HepG2 (cell line): ENCODE results near the gene UPK1A. TPM values are rescaled to one million over a fixed set of nuclear protein-coding genes. Genes with fewer than 3 reads are reported as not detected.

Experiments used
- MAFF ChIP-seq: IDR thresholded peaks from 2 replicates; pipeline ENCODE4 v1.6.1; 2011; ENCODE audit warnings: low read depth, low read length, improper control_type of control experiment
- NONO ChIP-seq, 2 experiments: fragments of 450-650 bp in 1 of 2; sonication (generic) in 1 of 2; formaldehyde crosslinking in 1 of 2; IDR thresholded peaks in 1 of 2; conservative IDR thresholded peaks in 1 of 2; 2 replicates each; pipeline versions ENCODE4 v1.6.1 to v1.8.0; 2017 to 2022; ENCODE audit warnings: mild to moderate bottlenecking in 1 of 2, missing genetic modification reagents in 1 of 2, moderate library complexity in 1 of 2
- RBM22 ChIP-seq: fragments of 200-400 bp; formaldehyde crosslinking; optimal IDR thresholded peaks from 2 replicates; pipeline ENCODE3; 2017; ENCODE audit warnings: mild to moderate bottlenecking, low read length, moderate library complexity
- SCMH1 ChIP-seq: sonication (generic); formaldehyde crosslinking; IDR thresholded peaks from 2 replicates; pipeline ENCODE4 v1.9.0; 2021; ENCODE audit warnings: missing genetic modification reagents, mild to moderate bottlenecking, borderline replicate concordance
- SRSF4 ChIP-seq: fragments of 200-400 bp; formaldehyde crosslinking; IDR thresholded peaks from one replicate; pipeline ENCODE4 v1.6.1; 2018; ENCODE audit warnings: mild to moderate bottlenecking, low read depth, low read length, moderate library complexity; ENCODE audit not compliant: poor library complexity, severe bottlenecking
- ZNF331 ChIP-seq: sonication (generic); formaldehyde crosslinking; IDR thresholded peaks from 2 replicates; pipeline ENCODE4 v1.4.0; 2020; ENCODE audit warnings: missing genetic modification reagents
- ZNF44 ChIP-seq: sonication (generic); formaldehyde crosslinking; IDR thresholded peaks from 2 replicates; pipeline ENCODE4 v1.5.1; 2020; ENCODE audit warnings: mild to moderate bottlenecking, missing genetic modification reagents
- ZNF616 ChIP-seq: sonication (generic); formaldehyde crosslinking; IDR thresholded peaks from 2 replicates; pipeline ENCODE4 v1.5.0; 2020; ENCODE audit warnings: low read depth, mild to moderate bottlenecking, missing genetic modification reagents
- polyA plus RNA-seq, 8 experiments: library from polyadenylated mRNA; depleted of rRNA in 3 of 8; stranded (reverse) in 7 of 8; unstranded in 1 of 8; fragments of >200 nt; fragmentation: Illumina TruSeq in 4 of 8; extraction: Trizol in 4 of 8; gene quantifications; 2 replicates each; pipeline versions ENCODE4 v1.2.1 to v1.2.3, GENCODE V29; 2011 to 2016; ENCODE audit warnings: low read depth in 4 of 8, missing spikeins in 1 of 8, mixed read lengths in 1 of 8; ENCODE audit not compliant: insufficient read depth in 1 of 8
- total RNA-seq, 5 experiments: library from RNA; depleted of rRNA; stranded (reverse); fragments of >200 nt; fragmentation: Illumina TruSeq; extraction: Trizol; gene quantifications; 2 replicates each; pipeline ENCODE4 v1.2.3, GENCODE V29; 2016; ENCODE audit warnings: low read depth in 1 of 5
- TF ChIP-seq, protein P1 (sequence below): sonication (generic); formaldehyde crosslinking; IDR thresholded peaks from one replicate; pipeline ENCODE4 v1.5.1; 2020; ENCODE audit warnings: mild to moderate bottlenecking, missing genetic modification reagents; ENCODE audit errors: not compliant biosample characterization
- TF ChIP-seq, protein P2 (sequence below): sonication (generic); formaldehyde crosslinking; conservative IDR thresholded peaks from 2 replicates; pipeline ENCODE4 v1.4.0; 2020; ENCODE audit warnings: missing genetic modification reagents
- TF ChIP-seq, protein P3 (sequence below): sonication (generic); formaldehyde crosslinking; IDR thresholded peaks from 2 replicates; pipeline ENCODE4 v1.4.0; 2020; ENCODE audit warnings: missing genetic modification reagents
- TF ChIP-seq, protein P4 (sequence below): sonication (generic); formaldehyde crosslinking; IDR thresholded peaks from 2 replicates; pipeline ENCODE4 v1.9.0; 2021; ENCODE audit warnings: missing genetic modification reagents, borderline replicate concordance

Gene UPK1A
- total and polyA plus RNA-seq, 2 of the 13 experiments (the other 11 are each of a cell fraction or from before 2014, with no cell fraction given): 2.9 TPM; not detected in 1

DNA sequence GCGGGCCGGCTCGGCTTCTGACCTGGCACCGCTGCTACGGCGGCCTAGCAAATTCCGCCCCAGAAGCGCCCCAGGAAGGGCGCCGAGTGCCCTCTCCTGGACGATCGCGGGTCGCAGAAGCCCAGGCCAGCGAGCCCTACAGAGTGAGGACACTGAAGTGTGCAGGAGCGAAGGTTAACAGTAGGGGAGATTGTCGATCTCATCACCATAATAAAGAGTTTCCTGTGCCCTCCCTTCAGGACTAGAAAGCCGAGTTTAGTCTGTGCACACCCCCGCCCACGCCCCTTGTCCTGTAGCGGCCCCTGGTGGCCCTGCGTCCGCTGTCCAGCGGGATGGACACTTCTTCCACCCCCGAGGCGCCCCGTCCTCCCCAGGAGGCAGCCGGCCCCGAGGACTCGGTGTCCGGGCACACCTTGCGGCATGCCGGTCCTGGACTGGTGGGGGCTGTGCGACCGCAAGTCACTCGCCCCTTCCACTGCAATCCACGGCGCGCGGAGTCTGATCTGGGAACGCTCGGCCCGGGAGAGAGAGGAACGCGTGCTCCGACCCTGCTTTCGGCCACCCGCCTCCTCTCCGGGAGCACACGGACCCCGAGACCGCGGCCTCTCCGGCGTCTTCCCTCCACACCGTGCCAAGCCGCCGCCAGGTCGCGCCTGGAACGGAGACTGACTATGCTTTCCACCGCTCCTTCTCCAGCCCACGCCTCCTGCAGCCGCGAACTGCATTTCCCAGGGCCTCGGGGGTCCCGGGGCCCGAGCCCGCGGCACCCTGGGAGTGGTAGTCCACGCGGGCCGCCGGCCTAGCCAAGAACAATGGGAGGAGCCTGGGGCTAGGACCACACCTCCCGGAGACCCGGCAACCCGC, 50.7 kb downstream of the UPK1A start (continued):
- TF ChIP-seq, protein P1, sequence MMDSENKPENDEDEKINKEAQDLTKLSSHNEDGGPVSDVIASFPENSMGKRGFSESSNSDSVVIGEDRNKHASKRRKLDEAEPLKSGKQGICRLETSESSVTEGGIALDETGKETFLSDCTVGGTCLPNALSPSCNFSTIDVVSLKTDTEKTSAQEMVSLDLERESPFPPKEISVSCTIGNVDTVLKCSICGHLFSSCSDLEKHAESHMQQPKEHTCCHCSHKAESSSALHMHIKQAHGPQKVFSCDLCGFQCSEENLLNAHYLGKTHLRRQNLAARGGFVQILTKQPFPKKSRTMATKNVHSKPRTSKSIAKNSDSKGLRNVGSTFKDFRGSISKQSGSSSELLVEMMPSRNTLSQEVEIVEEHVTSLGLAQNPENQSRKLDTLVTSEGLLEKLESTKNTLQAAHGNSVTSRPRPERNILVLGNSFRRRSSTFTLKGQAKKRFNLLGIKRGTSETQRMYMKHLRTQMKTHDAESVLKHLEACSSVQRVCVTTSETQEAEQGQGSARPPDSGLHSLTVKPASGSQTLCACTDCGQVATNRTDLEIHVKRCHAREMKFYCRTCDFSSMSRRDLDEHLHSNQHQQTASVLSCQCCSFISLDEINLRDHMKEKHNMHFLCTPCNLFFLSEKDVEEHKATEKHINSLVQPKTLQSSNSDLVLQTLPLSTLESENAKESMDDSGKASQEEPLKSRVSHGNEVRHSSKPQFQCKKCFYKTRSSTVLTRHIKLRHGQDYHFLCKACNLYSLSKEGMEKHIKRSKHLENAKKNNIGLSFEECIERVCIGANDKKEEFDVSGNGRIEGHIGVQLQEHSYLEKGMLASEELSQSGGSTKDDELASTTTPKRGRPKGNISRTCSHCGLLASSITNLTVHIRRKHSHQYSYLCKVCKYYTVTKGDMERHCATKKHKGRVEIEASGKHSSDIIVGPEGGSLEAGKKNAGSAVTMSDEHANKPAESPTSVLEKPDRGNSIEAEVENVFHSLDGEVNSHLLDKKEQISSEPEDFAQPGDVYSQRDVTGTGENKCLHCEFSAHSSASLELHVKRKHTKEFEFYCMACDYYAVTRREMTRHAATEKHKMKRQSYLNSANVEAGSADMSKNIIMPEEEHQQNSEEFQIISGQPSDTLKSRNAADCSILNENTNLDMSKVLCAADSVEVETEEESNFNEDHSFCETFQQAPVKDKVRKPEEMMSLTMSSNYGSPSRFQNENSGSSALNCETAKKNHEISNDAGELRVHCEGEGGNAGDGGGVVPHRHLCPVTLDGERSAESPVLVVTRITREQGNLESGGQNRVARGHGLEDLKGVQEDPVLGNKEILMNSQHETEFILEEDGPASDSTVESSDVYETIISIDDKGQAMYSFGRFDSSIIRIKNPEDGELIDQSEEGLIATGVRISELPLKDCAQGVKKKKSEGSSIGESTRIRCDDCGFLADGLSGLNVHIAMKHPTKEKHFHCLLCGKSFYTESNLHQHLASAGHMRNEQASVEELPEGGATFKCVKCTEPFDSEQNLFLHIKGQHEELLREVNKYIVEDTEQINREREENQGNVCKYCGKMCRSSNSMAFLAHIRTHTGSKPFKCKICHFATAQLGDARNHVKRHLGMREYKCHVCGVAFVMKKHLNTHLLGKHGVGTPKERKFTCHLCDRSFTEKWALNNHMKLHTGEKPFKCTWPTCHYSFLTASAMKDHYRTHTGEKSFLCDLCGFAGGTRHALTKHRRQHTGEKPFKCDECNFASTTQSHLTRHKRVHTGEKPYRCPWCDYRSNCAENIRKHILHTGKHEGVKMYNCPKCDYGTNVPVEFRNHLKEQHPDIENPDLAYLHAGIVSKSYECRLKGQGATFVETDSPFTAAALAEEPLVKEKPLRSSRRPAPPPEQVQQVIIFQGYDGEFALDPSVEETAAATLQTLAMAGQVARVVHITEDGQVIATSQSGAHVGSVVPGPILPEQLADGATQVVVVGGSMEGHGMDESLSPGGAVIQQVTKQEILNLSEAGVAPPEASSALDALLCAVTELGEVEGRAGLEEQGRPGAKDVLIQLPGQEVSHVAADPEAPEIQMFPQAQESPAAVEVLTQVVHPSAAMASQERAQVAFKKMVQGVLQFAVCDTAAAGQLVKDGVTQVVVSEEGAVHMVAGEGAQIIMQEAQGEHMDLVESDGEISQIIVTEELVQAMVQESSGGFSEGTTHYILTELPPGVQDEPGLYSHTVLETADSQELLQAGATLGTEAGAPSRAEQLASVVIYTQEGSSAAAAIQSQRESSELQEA (CRISPR knock-in tag): no peak
- no peak for TF ChIP-seq SCMH1 (CRISPR knock-in tag)
- TF ChIP-seq NONO (IDR thresholded peaks at IDR 0.05): no peak
- TF ChIP-seq NONO (CRISPR knock-in tag; conservative IDR thresholded peaks at IDR 0.05): peak; percentile 28; the same call in 1 of the 2 replicates
- no peak for TF ChIP-seq ZNF616
- TF ChIP-seq, protein P2, sequence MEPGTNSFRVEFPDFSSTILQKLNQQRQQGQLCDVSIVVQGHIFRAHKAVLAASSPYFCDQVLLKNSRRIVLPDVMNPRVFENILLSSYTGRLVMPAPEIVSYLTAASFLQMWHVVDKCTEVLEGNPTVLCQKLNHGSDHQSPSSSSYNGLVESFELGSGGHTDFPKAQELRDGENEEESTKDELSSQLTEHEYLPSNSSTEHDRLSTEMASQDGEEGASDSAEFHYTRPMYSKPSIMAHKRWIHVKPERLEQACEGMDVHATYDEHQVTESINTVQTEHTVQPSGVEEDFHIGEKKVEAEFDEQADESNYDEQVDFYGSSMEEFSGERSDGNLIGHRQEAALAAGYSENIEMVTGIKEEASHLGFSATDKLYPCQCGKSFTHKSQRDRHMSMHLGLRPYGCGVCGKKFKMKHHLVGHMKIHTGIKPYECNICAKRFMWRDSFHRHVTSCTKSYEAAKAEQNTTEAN (CRISPR knock-in tag): peak; percentile 68
- TF ChIP-seq MAFF: no peak
- TF ChIP-seq, protein P3, sequence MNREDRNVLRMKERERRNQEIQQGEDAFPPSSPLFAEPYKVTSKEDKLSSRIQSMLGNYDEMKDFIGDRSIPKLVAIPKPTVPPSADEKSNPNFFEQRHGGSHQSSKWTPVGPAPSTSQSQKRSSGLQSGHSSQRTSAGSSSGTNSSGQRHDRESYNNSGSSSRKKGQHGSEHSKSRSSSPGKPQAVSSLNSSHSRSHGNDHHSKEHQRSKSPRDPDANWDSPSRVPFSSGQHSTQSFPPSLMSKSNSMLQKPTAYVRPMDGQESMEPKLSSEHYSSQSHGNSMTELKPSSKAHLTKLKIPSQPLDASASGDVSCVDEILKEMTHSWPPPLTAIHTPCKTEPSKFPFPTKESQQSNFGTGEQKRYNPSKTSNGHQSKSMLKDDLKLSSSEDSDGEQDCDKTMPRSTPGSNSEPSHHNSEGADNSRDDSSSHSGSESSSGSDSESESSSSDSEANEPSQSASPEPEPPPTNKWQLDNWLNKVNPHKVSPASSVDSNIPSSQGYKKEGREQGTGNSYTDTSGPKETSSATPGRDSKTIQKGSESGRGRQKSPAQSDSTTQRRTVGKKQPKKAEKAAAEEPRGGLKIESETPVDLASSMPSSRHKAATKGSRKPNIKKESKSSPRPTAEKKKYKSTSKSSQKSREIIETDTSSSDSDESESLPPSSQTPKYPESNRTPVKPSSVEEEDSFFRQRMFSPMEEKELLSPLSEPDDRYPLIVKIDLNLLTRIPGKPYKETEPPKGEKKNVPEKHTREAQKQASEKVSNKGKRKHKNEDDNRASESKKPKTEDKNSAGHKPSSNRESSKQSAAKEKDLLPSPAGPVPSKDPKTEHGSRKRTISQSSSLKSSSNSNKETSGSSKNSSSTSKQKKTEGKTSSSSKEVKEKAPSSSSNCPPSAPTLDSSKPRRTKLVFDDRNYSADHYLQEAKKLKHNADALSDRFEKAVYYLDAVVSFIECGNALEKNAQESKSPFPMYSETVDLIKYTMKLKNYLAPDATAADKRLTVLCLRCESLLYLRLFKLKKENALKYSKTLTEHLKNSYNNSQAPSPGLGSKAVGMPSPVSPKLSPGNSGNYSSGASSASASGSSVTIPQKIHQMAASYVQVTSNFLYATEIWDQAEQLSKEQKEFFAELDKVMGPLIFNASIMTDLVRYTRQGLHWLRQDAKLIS (CRISPR knock-in tag): no peak
- no peak for TF ChIP-seq RBM22
- TF ChIP-seq, protein P4, sequence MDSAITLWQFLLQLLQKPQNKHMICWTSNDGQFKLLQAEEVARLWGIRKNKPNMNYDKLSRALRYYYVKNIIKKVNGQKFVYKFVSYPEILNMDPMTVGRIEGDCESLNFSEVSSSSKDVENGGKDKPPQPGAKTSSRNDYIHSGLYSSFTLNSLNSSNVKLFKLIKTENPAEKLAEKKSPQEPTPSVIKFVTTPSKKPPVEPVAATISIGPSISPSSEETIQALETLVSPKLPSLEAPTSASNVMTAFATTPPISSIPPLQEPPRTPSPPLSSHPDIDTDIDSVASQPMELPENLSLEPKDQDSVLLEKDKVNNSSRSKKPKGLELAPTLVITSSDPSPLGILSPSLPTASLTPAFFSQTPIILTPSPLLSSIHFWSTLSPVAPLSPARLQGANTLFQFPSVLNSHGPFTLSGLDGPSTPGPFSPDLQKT (CRISPR knock-in tag): no peak
- no peak for TF ChIP-seq SRSF4
- TF ChIP-seq ZNF44 (CRISPR knock-in tag): no peak
- TF ChIP-seq ZNF331 (CRISPR knock-in tag): no peak; the same call in 1 of the 2 replicates
